ENCODE data around the gene DBNL. TPM values are rescaled to one million over a fixed set of nuclear protein-coding genes. Genes with fewer than 3 reads are reported as not detected.

The DBNL gene
- total and polyA plus RNA-seq, 2 experiments from 2014 or later: 81.8 to 91.1 TPM

DNA sequence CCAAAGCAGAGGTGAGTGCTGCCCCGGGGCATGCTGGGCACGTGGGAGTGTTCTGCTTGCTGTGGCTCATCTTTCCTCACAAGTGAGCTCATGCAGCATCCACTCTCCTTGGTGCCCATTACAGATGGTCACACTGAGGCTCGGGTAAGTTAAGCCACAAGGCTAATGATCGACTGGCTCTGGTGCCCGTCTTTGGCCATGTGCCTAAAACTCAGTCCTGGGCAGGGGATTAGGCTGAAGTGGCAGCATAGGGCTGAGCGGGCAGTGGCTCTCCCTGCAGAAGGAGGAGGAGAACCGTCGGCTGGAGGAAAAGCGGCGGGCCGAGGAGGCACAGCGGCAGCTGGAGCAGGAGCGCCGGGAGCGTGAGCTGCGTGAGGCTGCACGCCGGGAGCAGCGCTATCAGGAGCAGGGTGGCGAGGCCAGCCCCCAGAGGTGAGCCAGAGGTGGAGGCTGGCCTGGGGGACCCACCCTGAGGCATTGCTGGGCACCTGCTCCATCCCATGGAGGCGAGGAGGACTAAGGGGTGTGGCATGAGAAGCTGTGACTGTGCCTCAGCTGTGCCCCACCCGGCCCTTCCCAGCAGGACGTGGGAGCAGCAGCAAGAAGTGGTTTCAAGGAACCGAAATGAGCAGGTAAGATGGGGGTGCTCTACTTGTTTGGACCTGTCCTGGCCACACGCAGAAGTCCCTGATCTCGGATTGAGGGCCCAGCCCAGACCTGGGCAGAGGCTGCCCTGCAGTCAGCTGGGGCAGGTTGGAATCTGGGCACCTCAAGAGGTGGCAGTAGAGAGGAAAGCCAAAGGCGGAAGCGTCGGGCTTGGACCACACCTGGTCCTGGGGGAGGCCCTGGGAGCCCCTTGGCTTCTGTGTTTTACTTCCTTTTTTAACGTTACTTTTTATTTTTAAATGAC, 13.6 kb downstream of the DBNL start:
- no peaks in the 10 kb centered on the region for H3K27me3 ChIP-seq
- H3K4me2 ChIP-seq: no peak overlapping the region
- H3K4me3 ChIP-seq: no peak overlapping the region
- no peak overlapping the region for H2AFZ ChIP-seq
- H3K79me2 ChIP-seq: no peaks in the 10 kb centered on the region
- no peaks in the 10 kb centered on the region for H3K4me1 ChIP-seq (ENCODE audit: insufficient read depth)
- no peaks in the 10 kb centered on the region for H4K20me1 ChIP-seq (ENCODE audit: insufficient read depth, poor library complexity, severe bottlenecking)
- H3K9me2 ChIP-seq (replicated peaks; ENCODE audit: insufficient read depth): no peaks in the 10 kb centered on the region
- DNase-seq (ENCODE audit: low spot score): no peak
- no peaks in the 10 kb centered on the region for H3K36me3 ChIP-seq (replicated peaks; ENCODE audit: insufficient read depth, low read depth)
- no peak overlapping the region for H3K27ac ChIP-seq
- TF ChIP-seq EZH2 (IDR thresholded peaks at IDR 0.05; ENCODE audit: borderline replicate concordance): no peak
- TF ChIP-seq EZH2phosphoT487 (IDR thresholded peaks at IDR 0.05; ENCODE audit: low read depth, severe bottlenecking, unreplicated experiment): no peak
- TF ChIP-seq, protein P1, sequence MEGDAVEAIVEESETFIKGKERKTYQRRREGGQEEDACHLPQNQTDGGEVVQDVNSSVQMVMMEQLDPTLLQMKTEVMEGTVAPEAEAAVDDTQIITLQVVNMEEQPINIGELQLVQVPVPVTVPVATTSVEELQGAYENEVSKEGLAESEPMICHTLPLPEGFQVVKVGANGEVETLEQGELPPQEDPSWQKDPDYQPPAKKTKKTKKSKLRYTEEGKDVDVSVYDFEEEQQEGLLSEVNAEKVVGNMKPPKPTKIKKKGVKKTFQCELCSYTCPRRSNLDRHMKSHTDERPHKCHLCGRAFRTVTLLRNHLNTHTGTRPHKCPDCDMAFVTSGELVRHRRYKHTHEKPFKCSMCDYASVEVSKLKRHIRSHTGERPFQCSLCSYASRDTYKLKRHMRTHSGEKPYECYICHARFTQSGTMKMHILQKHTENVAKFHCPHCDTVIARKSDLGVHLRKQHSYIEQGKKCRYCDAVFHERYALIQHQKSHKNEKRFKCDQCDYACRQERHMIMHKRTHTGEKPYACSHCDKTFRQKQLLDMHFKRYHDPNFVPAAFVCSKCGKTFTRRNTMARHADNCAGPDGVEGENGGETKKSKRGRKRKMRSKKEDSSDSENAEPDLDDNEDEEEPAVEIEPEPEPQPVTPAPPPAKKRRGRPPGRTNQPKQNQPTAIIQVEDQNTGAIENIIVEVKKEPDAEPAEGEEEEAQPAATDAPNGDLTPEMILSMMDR (IDR thresholded peaks at IDR 0.05; ENCODE audit: poor library complexity): no peak
- no peaks in the 10 kb centered on the region for H3K9me3 ChIP-seq (ENCODE audit: low read depth)
- WGBS (ENCODE audit: low lambda C conversion rate, missing lambda C conversion rate): 97% methylated on average over 29 of the region's 30 CpGs

DNA sequence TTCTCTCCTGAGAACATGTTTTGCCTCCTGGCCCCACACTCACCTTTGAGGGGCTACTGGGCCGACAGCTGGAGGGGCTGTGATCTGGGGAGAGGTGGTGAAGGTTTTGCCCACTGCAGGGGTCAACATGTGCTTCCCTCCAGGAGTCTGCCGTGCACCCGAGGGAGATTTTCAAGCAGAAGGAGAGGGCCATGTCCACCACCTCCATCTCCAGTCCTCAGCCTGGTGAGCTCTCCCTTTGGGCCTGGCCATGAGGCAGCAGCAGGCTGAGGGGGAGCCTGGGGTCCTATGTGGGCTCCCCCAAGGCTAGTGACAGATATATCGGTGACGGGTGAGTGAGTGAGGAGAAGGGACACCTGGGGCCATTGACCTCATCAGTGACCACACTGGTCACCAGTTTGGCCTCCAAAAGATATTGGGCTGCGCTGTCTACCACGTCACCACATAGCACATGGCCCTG, 14.3 kb downstream of the DBNL start:
- no peaks in the 10 kb centered on the region for H3K4me1 ChIP-seq (ENCODE audit: insufficient read depth)
- 97% methylated on average over 7 of the region's 7 CpGs for WGBS (ENCODE audit: low lambda C conversion rate, missing lambda C conversion rate)
- no peaks in the 10 kb centered on the region for H3K79me2 ChIP-seq
- no peaks in the 10 kb centered on the region for H3K27me3 ChIP-seq
- H3K9me2 ChIP-seq (replicated peaks; ENCODE audit: insufficient read depth): no peaks in the 10 kb centered on the region
- H2AFZ ChIP-seq: no peak overlapping the region
- no peaks in the 10 kb centered on the region for H3K9me3 ChIP-seq (ENCODE audit: low read depth)
- no peaks in the 10 kb centered on the region for H4K20me1 ChIP-seq (ENCODE audit: insufficient read depth, poor library complexity, severe bottlenecking)
- H3K36me3 ChIP-seq (replicated peaks; ENCODE audit: insufficient read depth, low read depth): no peaks in the 10 kb centered on the region
- H3K4me3 ChIP-seq: no peak overlapping the region
- no peak for DNase-seq (ENCODE audit: low spot score)
- H3K27ac ChIP-seq: no peak overlapping the region
- TF ChIP-seq EZH2 (IDR thresholded peaks at IDR 0.05; ENCODE audit: borderline replicate concordance): no peak
- TF ChIP-seq, protein P1 (IDR thresholded peaks at IDR 0.05; ENCODE audit: poor library complexity): no peak
- TF ChIP-seq EZH2phosphoT487 (IDR thresholded peaks at IDR 0.05; ENCODE audit: low read depth, severe bottlenecking, unreplicated experiment): no peak
- H3K4me2 ChIP-seq: no peak overlapping the region

DNA sequence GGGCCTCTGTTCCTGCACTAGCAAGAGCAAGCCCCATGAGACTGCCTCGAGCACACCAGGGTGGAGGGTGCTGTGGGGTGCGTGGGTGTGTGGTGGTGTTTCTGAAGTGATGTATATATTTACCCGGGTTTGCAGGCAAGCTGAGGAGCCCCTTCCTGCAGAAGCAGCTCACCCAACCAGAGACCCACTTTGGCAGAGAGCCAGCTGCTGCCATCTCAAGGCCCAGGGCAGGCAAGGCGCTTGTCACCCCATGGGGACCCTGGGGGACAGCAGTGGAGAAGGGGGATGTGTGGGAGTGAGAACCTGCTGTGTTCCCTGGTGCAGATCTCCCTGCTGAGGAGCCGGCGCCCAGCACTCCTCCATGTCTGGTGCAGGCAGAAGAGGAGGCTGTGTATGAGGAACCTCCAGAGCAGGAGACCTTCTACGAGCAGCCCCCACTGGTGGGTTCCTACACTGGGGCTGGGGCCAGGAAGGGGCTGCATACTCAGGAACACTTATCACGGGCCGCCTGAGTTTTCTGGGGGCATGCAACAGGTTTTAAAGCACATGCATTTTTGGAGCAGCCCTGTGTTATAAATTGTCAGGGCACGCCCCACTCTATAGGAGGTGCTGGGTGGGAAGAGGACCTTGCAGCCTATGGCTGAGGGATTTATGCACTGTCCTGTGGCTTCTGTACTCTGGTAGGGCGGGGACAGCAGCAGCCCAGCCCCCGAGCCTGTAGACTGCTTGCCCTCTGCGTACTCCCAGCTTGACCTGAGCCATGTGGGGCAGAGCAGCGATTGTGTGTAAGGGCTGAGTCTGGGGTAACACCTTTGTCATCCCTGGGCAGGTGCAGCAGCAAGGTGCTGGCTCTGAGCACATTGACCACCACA, 15.0 kb downstream of the DBNL start:
- no peaks in the 10 kb centered on the region for H3K4me1 ChIP-seq (ENCODE audit: insufficient read depth)
- TF ChIP-seq, protein P1 (IDR thresholded peaks at IDR 0.05; ENCODE audit: poor library complexity): no peak
- TF ChIP-seq EZH2phosphoT487 (IDR thresholded peaks at IDR 0.05; ENCODE audit: low read depth, severe bottlenecking, unreplicated experiment): no peak
- no peak for TF ChIP-seq EZH2 (IDR thresholded peaks at IDR 0.05; ENCODE audit: borderline replicate concordance)
- H3K9me2 ChIP-seq (replicated peaks; ENCODE audit: insufficient read depth): no peaks in the 10 kb centered on the region
- no peaks in the 10 kb centered on the region for H3K9me3 ChIP-seq (ENCODE audit: low read depth)
- no peak overlapping the region for H3K4me3 ChIP-seq
- H2AFZ ChIP-seq: no peak overlapping the region
- H3K27me3 ChIP-seq: no peaks in the 10 kb centered on the region
- H3K4me2 ChIP-seq: no peak overlapping the region
- WGBS (ENCODE audit: low lambda C conversion rate, missing lambda C conversion rate): 94% methylated on average over 14 of the region's 14 CpGs
- H3K79me2 ChIP-seq: no peaks in the 10 kb centered on the region
- H3K36me3 ChIP-seq (replicated peaks; ENCODE audit: insufficient read depth, low read depth): no peaks in the 10 kb centered on the region
- no peaks in the 10 kb centered on the region for H4K20me1 ChIP-seq (ENCODE audit: insufficient read depth, poor library complexity, severe bottlenecking)
- DNase-seq (ENCODE audit: low spot score): no peak
- H3K27ac ChIP-seq: no peak overlapping the region
